Caco-2 (cell line): ENCODE measurements around the gene GRIK4. TPM values are rescaled to one million over a fixed set of nuclear protein-coding genes. Genes with fewer than 3 reads are reported as not detected.

Source experiments
- BruUV-seq: library from RNA; stranded (reverse); fragments of 400-500 nt; replicated peaks from 2 replicates; lab custom pipeline; 2021; lab: Mats Ljungman, UMichigan
- CTCF ChIA-PET: fragments of 300-600 bp; sonication (Branson Sonifier 250); formaldehyde crosslinking; loops from one replicate; lab custom pipeline; 2022; ENCODE audit warnings: antibody characterized with exemption; lab: Charles Lee
- POLR2A ChIA-PET: fragments of 300-600 bp; sonication (Branson Sonifier 250); formaldehyde crosslinking; loops from one replicate; lab custom pipeline; 2022; ENCODE audit warnings: antibody characterized with exemption; lab: Charles Lee
- DNase-seq, 2 experiments: peaks; one replicate each; pipeline versions ENCODE4 v3.0.0 to v3.0.0-alpha.2; 2020 to 2022
- H3K27me3 ChIP-seq: replicated peaks from 2 replicates; pipeline ENCODE4 v1.6.0; 2011; ENCODE audit warnings: low read length; ENCODE audit not compliant: control insufficient read depth, insufficient read depth
- H3K36me3 ChIP-seq: 2 replicates; pipeline ENCODE4 v1.5.1; 2011; ENCODE audit warnings: low read length; ENCODE audit not compliant: control insufficient read depth, insufficient read depth
- H3K4me1 ChIP-seq: fragments of 250-450 bp; sonication (Bioruptor Pico); 2 replicates; pipeline ENCODE4 v1.5.1; 2020; ENCODE audit warnings: mild to moderate bottlenecking
- H3K4me3 ChIP-seq: 2 replicates; pipeline ENCODE4 v1.5.1; 2011; ENCODE audit warnings: low read depth, mild to moderate bottlenecking, control low read depth, low read length
- H3K9me3 ChIP-seq: fragments of 250-450 bp; sonication (Bioruptor Pico); 2 replicates; pipeline ENCODE4 v1.5.1; 2020; ENCODE audit warnings: mild to moderate bottlenecking, moderate library complexity
- H3K27ac Mint-ChIP-seq: one replicate; pipeline ENCODE4 v1.8.0; 2022; ENCODE audit warnings: mixed read lengths; ENCODE audit not compliant: unreplicated experiment
- H3K27me3 Mint-ChIP-seq: one replicate; pipeline ENCODE4 v1.8.0; 2022; ENCODE audit warnings: mixed read lengths; ENCODE audit not compliant: insufficient read depth, unreplicated experiment
- H3K36me3 Mint-ChIP-seq: one replicate; pipeline ENCODE4 v1.8.0; 2022; ENCODE audit warnings: mild to moderate bottlenecking, mixed read lengths; ENCODE audit not compliant: insufficient read depth, unreplicated experiment
- H3K4me1 Mint-ChIP-seq: one replicate; pipeline ENCODE4 v1.8.0; 2022; ENCODE audit warnings: low read depth, mixed read lengths; ENCODE audit not compliant: unreplicated experiment
- H3K4me3 Mint-ChIP-seq: one replicate; pipeline ENCODE4 v1.8.0; 2022; ENCODE audit warnings: mild to moderate bottlenecking, moderate library complexity, mixed read lengths; ENCODE audit not compliant: unreplicated experiment
- H3K9me3 Mint-ChIP-seq: one replicate; pipeline ENCODE4 v1.8.0; 2022; ENCODE audit warnings: mixed read lengths; ENCODE audit not compliant: unreplicated experiment
- intact Hi-C: fragments of 100-400 bp; cut with micrococcal nuclease; formaldehyde crosslinking; loops from one replicate; pipeline ENCODE4 v1.10.0; 2022; ENCODE audit not compliant: unreplicated experiment
- total RNA-seq: library from RNA; stranded (reverse); gene quantifications from 2 replicates; pipeline ENCODE4 v1.2.3, GENCODE V29; 2022
- TF ChIP-seq, protein P1 (sequence below), 2 experiments: fragments of 200-600 bp in 1 of 2; IDR thresholded peaks; 1 replicate in 1 of 2; 2 replicates in 1 of 2; pipeline versions ENCODE4 v1.5.1 to v1.8.0; 2011 to 2022; ENCODE audit warnings: antibody characterized with exemption in 1 of 2, control low read depth in 1 of 2, inconsistent platforms in 1 of 2, low read depth in 1 of 2, low read length in 1 of 2, mild to moderate bottlenecking in 1 of 2, moderate library complexity in 1 of 2; ENCODE audit not compliant: insufficient read depth in 1 of 2, severe bottlenecking in 1 of 2, unreplicated experiment in 1 of 2

Gene GRIK4
- total RNA-seq, 1 experiment from 2014 or later: 2.0 TPM

DNA sequence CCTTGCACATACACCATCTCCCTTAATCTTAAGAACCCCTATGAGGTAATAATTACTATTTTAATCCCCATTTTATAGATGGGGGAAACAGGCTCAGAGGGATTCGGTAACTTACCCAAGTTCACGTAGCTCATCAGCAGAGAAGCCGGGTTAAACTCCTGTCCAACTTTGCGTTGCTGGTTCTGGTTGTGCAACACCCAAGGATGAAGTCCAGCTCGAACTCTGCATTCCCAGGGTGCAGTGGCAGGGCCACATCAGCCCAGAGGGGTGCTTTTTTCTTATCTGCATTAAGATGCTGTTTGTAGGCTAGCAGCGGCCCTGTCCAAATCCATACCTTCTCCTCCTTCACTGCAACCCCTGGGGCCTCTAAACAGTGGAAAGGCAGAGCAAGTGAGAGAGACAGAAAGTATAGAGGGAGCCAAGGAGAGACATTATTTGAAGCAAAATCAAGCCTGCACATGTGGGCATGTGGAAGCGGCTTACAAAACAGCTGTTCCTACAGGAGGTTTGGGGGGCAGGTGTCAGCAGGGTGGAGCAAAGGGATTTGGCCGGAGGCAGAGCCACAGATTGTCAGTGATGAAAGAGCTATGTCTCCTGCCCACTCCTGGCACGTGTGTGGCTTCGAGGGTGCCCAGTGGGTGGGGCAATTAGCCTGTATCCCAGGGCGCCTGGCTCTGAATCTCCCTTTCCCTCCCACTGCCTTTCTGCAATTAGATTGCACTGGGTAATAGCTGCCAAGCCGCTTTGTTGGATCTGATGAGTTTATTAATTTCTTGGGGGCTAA lies 382.8 kb downstream of the GRIK4 start:
- DNase-seq: no peak
- ChIA-PET POLR2A (no interaction called here), CTCF (interaction anchor here (0.6 kb wide), 1 partner anchor 220 kb away, joined by 3 read pairs; no protein-coding TSS in a partner anchor)
- Mint-ChIP-seq H3K27me3 (peaks cover 3% of the 10 kb centered on the region), H3K4me1 (no peaks in the 10 kb centered on the region), H3K27ac (no peak overlapping the region), H3K9me3 (no peaks in the 10 kb centered on the region), H3K4me3 (no peak overlapping the region), H3K36me3 (no peaks in the 10 kb centered on the region)
- TF ChIP-seq, protein P1, sequence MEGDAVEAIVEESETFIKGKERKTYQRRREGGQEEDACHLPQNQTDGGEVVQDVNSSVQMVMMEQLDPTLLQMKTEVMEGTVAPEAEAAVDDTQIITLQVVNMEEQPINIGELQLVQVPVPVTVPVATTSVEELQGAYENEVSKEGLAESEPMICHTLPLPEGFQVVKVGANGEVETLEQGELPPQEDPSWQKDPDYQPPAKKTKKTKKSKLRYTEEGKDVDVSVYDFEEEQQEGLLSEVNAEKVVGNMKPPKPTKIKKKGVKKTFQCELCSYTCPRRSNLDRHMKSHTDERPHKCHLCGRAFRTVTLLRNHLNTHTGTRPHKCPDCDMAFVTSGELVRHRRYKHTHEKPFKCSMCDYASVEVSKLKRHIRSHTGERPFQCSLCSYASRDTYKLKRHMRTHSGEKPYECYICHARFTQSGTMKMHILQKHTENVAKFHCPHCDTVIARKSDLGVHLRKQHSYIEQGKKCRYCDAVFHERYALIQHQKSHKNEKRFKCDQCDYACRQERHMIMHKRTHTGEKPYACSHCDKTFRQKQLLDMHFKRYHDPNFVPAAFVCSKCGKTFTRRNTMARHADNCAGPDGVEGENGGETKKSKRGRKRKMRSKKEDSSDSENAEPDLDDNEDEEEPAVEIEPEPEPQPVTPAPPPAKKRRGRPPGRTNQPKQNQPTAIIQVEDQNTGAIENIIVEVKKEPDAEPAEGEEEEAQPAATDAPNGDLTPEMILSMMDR (IDR thresholded peaks at IDR 0.05; ENCODE audit: insufficient read depth in 1 of 2, low read depth in 1 of 2, low read length in 1 of 2, severe bottlenecking in 1 of 2, unreplicated experiment in 1 of 2): no peak
- Histone ChIP-seq H3K4me3 (no peak overlapping the region), H3K9me3 (no peaks in the 10 kb centered on the region), H3K36me3 (no peaks in the 10 kb centered on the region), H3K4me1 (peaks cover 5% of the 10 kb centered on the region; the same call in 1 of the 2 replicates), H3K27me3 (no peaks in the 10 kb centered on the region; the same call in 1 of the 2 replicates)
- BruUV-seq: no TSS peak
- intact Hi-C loops: no loop called here

DNA sequence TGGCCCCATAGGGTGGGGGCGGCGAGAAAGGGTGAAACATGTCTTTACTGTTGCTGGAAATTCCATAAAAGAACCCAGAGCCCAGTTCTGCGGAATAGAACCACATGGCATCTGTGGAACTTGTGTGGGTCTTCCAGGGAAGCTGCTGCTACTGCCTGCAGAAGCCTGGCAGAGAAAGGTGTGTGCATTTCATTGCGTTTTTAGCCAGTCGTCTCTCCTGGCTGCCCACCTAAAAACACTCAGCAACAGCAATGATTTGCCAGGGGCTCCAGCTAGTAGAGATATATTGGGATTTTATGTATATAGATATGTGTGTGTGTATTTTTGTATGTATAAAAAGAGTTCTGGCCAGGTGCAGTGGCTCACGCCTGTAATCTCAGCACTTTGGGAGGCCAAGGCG lies 385.1 kb downstream of the GRIK4 start:
- H3K4me3 Mint-ChIP-seq: no peak overlapping the region
- BruUV-seq: no TSS peak
- no peak overlapping the region for H3K27ac Mint-ChIP-seq
- Histone ChIP-seq H3K27me3 (no peaks in the 10 kb centered on the region; the same call in 1 of the 2 replicates), H3K9me3 (no peaks in the 10 kb centered on the region), H3K4me3 (no peak overlapping the region), H3K4me1 (peaks cover 5% of the 10 kb centered on the region; the same call in 1 of the 2 replicates), H3K36me3 (no peaks in the 10 kb centered on the region)
- no peak for DNase-seq
- TF ChIP-seq, protein P1 (IDR thresholded peaks at IDR 0.05; ENCODE audit: insufficient read depth in 1 of 2, low read depth in 1 of 2, low read length in 1 of 2, severe bottlenecking in 1 of 2, unreplicated experiment in 1 of 2): no peak
- H3K4me1 Mint-ChIP-seq: peaks cover 7% of the 10 kb centered on the region
- peaks cover 14% of the 10 kb centered on the region for H3K27me3 Mint-ChIP-seq
- H3K36me3 Mint-ChIP-seq: no peaks in the 10 kb centered on the region
- intact Hi-C loops: no loop called here
- no peaks in the 10 kb centered on the region for H3K9me3 Mint-ChIP-seq
- CTCF ChIA-PET: no interaction called here
- POLR2A ChIA-PET: no interaction called here

DNA sequence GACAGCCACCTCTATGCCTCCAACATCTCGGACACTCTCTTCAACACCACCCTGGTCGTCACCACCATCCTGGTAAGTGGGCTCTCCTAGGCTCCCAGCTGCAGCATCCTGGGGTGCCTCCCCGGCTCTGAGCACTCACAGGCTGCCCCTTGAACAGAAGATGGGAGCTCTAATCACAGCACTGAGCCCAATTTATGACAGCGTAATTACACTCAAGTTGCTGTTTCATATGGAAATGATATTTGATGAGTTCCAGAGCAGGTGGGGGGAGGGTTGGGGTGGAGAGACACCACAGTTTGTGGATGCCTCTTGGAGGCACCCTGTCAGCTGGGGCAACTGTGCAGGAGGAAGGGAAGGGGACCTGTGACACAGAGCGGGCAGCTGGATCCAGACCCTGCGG lies 387.0 kb downstream of the GRIK4 start:
- Mint-ChIP-seq H3K36me3 (no peaks in the 10 kb centered on the region), H3K4me3 (no peak overlapping the region), H3K27ac (no peak overlapping the region), H3K9me3 (no peaks in the 10 kb centered on the region), H3K27me3 (peaks cover 14% of the 10 kb centered on the region), H3K4me1 (peaks cover 7% of the 10 kb centered on the region)
- Histone ChIP-seq H3K4me1 (no peaks in the 10 kb centered on the region), H3K36me3 (no peaks in the 10 kb centered on the region), H3K4me3 (no peak overlapping the region), H3K27me3 (no peaks in the 10 kb centered on the region), H3K9me3 (no peaks in the 10 kb centered on the region)
- BruUV-seq: no TSS peak
- TF ChIP-seq, protein P1 (IDR thresholded peaks at IDR 0.05; ENCODE audit: insufficient read depth in 1 of 2, low read depth in 1 of 2, low read length in 1 of 2, severe bottlenecking in 1 of 2, unreplicated experiment in 1 of 2): no peak
- CTCF ChIA-PET: no interaction called here
- POLR2A ChIA-PET: no interaction called here
- no peak for DNase-seq
- intact Hi-C loops: no loop called here
